H4 (cell line): ENCODE results near the gene FANCG. TPM values are rescaled to one million over a fixed set of nuclear protein-coding genes. Genes with fewer than 3 reads are reported as not detected.

Experiments used
- DNase-seq: peaks from one replicate; pipeline ENCODE4 v3.0.0-alpha.2; 2015; ENCODE audit warnings: low spot score
- total RNA-seq: library from RNA; depleted of rRNA; stranded (reverse); fragments of >200 nt; shearing (Covaris generic); gene quantifications from 2 replicates; pipeline ENCODE4 v1.2.3, GENCODE V29; 2014

Gene FANCG
- total RNA-seq, 1 experiment from 2014 or later: 67.6 TPM

- no peak for DNase-seq
Observed at GRCh38 chr9:35060548-35061207, 19.1 kb downstream of the FANCG start.

- DNase-seq: no peak
Observed at GRCh38 chr9:35059438-35059837, 20.3 kb downstream of the FANCG start.

GRCh38 chr9:35057271-35057620 is 22.5 kb downstream of the FANCG start:
- no peak for DNase-seq

- no peak for DNase-seq
Observed at GRCh38 chr9:35056571-35057270, 23.0 kb downstream of the FANCG start.

GRCh38 chr9:35054871-35055644 is 24.7 kb downstream of the FANCG start:
- DNase-seq: no peak

- DNase-seq: no peak
Observed at GRCh38 chr9:35054185-35054835, 25.4 kb downstream of the FANCG start.

- DNase-seq: peak; percentile 48
Observed at GRCh38 chr9:35051069-35051967, 28.4 kb downstream of the FANCG start.

GRCh38 chr9:35048511-35048910 is 31.2 kb downstream of the FANCG start:
- DNase-seq: no peak

- DNase-seq: no peak
Observed at GRCh38 chr9:35044071-35044470, 35.7 kb downstream of the FANCG start.

- no peak for DNase-seq
Observed at GRCh38 chr9:35042891-35043545, 36.7 kb downstream of the FANCG start.

GRCh38 chr9:35042081-35042604 is 37.6 kb downstream of the FANCG start:
- DNase-seq: peak; percentile 32

- DNase-seq: no peak
Observed at GRCh38 chr9:35035851-35036701, 43.7 kb downstream of the FANCG start.

GRCh38 chr9:35033101-35033500 is 46.6 kb downstream of the FANCG start:
- no peak for DNase-seq

GRCh38 chr9:35029852-35030251 is 49.9 kb downstream of the FANCG start:
- no peak for DNase-seq

- no peak for DNase-seq
Observed at GRCh38 chr9:35029241-35029640, 50.5 kb downstream of the FANCG start.

GRCh38 chr9:35028341-35028740 is 51.4 kb downstream of the FANCG start:
- DNase-seq: no peak

GRCh38 chr9:35027860-35028259 is 51.9 kb downstream of the FANCG start:
- no peak for DNase-seq

GRCh38 chr9:35027374-35027773 is 52.4 kb downstream of the FANCG start:
- DNase-seq: no peak

- DNase-seq: no peak
Observed at GRCh38 chr9:35026671-35027070, 53.1 kb downstream of the FANCG start.
